ENCODE results near the gene ISG15.

The ISG15 gene

GRCh38 chr1:1041092-1041523 is 27.8 kb downstream of the ISG15 start:
- H3K36me3 ChIP-seq (ENCODE audit: control insufficient read depth, low read depth, low read length): peaks cover 13% of the 10 kb centered on the region
- peaks cover 48% of the 10 kb centered on the region for H3K27me3 ChIP-seq (ENCODE audit: control insufficient read depth, insufficient read depth, low read length)
- peak overlapping the region; percentile 21 for H3K4me3 ChIP-seq (ENCODE audit: low read length)
- H3K4me1 ChIP-seq (ENCODE audit: control insufficient read depth, low read depth, low read length): no peaks in the 10 kb centered on the region
- H3K27ac ChIP-seq (ENCODE audit: low read length): no peak overlapping the region
- H3K9me3 ChIP-seq (ENCODE audit: control insufficient read depth, low read depth, low read length): no peaks in the 10 kb centered on the region
- no peak overlapping the region for H3K9ac ChIP-seq (ENCODE audit: low read length)

DNA sequence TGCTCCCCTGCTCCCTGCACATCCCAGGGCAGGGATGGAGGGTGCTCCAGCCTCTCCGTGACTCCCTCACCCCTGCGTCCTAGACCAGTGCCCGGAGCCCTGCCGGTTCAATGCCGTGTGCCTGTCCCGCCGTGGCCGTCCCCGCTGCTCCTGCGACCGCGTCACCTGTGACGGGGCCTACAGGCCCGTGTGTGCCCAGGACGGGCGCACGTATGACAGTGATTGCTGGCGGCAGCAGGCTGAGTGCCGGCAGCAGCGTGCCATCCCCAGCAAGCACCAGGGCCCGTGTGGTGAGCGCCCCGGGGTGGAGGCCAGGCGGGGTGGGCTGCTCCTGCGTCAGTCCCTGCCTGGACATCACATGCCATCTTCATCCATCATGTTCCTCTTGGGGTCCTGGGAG is 28.6 kb downstream of the ISG15 start:
- Histone ChIP-seq H3K27me3 (ENCODE audit: control insufficient read depth, insufficient read depth, low read length) (peaks cover 41% of the 10 kb centered on the region), H3K9ac (ENCODE audit: low read length) (no peak overlapping the region), H3K36me3 (ENCODE audit: control insufficient read depth, low read depth, low read length) (peaks cover 16% of the 10 kb centered on the region), H3K4me3 (ENCODE audit: low read length) (no peak overlapping the region), H3K9me3 (ENCODE audit: control insufficient read depth, low read depth, low read length) (no peaks in the 10 kb centered on the region), H3K4me1 (ENCODE audit: control insufficient read depth, low read depth, low read length) (no peaks in the 10 kb centered on the region), H3K27ac (ENCODE audit: low read length) (no peak overlapping the region)

DNA sequence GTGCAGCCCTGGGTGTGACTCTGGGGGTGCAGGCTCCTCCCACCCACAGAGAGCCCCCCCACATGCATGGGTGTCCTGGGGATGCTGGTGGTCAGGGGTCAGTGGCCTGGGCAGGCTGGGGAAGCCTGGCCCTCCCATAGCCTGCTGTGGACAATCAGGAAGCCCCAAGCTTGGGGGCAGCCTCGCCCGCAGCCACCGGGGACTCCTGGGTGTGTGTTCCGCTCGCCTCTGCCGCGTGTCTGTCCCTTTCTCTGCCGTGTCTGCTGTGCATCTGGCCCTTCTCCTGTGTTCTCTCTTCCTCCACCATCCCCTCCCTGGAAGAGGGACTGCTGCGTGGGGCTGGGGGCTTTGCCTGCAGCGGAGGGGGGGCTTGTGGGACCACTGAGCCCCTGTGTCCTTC is 29.5 kb downstream of the ISG15 start:
- peaks cover 22% of the 10 kb centered on the region for H3K36me3 ChIP-seq (ENCODE audit: control insufficient read depth, low read depth, low read length)
- H3K9ac ChIP-seq (ENCODE audit: low read length): no peak overlapping the region
- H3K4me1 ChIP-seq (ENCODE audit: control insufficient read depth, low read depth, low read length): no peaks in the 10 kb centered on the region
- H3K4me3 ChIP-seq (ENCODE audit: low read length): no peak overlapping the region
- H3K27me3 ChIP-seq (ENCODE audit: control insufficient read depth, insufficient read depth, low read length): peaks cover 31% of the 10 kb centered on the region
- no peak overlapping the region for H3K27ac ChIP-seq (ENCODE audit: low read length)
- H3K9me3 ChIP-seq (ENCODE audit: control insufficient read depth, low read depth, low read length): no peaks in the 10 kb centered on the region

- no peak overlapping the region for H3K27ac ChIP-seq (ENCODE audit: low read length)
- no peak overlapping the region for H3K9ac ChIP-seq (ENCODE audit: low read length)
- H3K9me3 ChIP-seq (ENCODE audit: control insufficient read depth, low read depth, low read length): no peaks in the 10 kb centered on the region
- peaks cover 23% of the 10 kb centered on the region for H3K36me3 ChIP-seq (ENCODE audit: control insufficient read depth, low read depth, low read length)
- H3K4me1 ChIP-seq (ENCODE audit: control insufficient read depth, low read depth, low read length): no peaks in the 10 kb centered on the region
- H3K27me3 ChIP-seq (ENCODE audit: control insufficient read depth, insufficient read depth, low read length): peaks cover 25% of the 10 kb centered on the region
- no peak overlapping the region for H3K4me3 ChIP-seq (ENCODE audit: low read length)
These were observed 30.1 kb downstream of the ISG15 start for GRCh38 chr1:1043411-1043810.

GRCh38 chr1:1043921-1044320 is 30.6 kb downstream of the ISG15 start:
- Histone ChIP-seq H3K4me3 (ENCODE audit: low read length) (no peak overlapping the region), H3K9me3 (ENCODE audit: control insufficient read depth, low read depth, low read length) (no peaks in the 10 kb centered on the region), H3K27ac (ENCODE audit: low read length) (no peak overlapping the region), H3K4me1 (ENCODE audit: control insufficient read depth, low read depth, low read length) (no peaks in the 10 kb centered on the region), H3K9ac (ENCODE audit: low read length) (no peak overlapping the region), H3K36me3 (ENCODE audit: control insufficient read depth, low read depth, low read length) (peaks cover 23% of the 10 kb centered on the region), H3K27me3 (ENCODE audit: control insufficient read depth, insufficient read depth, low read length) (peaks cover 20% of the 10 kb centered on the region)

DNA sequence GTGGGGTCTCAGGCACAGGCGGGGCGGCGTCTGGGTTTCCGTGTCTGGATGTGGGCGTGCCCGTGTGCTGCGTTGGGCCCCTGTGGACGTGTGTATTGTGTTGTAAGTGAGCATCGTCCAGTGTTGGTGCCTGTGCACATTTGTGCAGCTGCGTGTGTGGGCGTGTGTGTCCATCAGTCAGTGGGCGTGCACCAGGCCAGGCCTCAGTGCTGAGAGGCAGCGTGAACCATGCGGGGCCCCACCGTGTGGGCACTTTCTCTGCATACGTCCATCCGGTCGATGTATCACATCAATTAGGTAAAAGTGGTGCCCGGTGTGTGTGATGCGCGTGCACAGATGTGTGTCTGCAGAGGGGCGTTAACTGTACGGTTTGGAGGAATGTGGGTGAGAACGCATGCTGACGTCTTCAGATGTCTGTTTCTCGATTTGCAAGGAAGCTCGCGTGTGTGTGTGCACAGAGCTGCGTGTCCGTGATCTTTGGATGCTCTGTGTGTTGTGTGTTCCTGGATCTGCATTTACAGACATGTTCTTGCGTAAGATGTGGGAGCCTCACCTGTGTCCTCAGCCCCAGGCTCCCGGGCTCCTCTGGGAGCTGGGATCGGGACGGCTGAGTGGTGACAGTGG is 31.3 kb downstream of the ISG15 start:
- Histone ChIP-seq H3K4me3 (ENCODE audit: low read length) (no peak overlapping the region), H3K27ac (ENCODE audit: low read length) (no peak overlapping the region), H3K9ac (ENCODE audit: low read length) (no peak overlapping the region), H3K9me3 (ENCODE audit: control insufficient read depth, low read depth, low read length) (no peaks in the 10 kb centered on the region), H3K36me3 (ENCODE audit: control insufficient read depth, low read depth, low read length) (peaks cover 23% of the 10 kb centered on the region), H3K4me1 (ENCODE audit: control insufficient read depth, low read depth, low read length) (no peaks in the 10 kb centered on the region), H3K27me3 (ENCODE audit: control insufficient read depth, insufficient read depth, low read length) (peaks cover 14% of the 10 kb centered on the region)

DNA sequence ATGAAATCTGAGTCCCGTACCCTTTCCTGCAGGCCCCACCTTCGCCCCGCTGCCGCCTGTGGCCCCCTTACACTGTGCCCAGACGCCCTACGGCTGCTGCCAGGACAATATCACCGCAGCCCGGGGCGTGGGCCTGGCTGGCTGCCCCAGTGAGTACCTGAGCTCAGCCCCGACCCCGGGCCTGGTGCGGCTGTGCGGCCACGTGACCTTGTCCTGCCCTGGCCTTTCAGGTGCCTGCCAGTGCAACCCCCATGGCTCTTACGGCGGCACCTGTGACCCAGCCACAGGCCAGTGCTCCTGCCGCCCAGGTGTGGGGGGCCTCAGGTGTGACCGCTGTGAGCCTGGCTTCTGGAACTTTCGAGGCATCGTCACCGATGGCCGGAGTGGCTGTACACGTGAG is 31.8 kb downstream of the ISG15 start:
- Histone ChIP-seq H3K36me3 (ENCODE audit: control insufficient read depth, low read depth, low read length) (peaks cover 23% of the 10 kb centered on the region), H3K4me1 (ENCODE audit: control insufficient read depth, low read depth, low read length) (no peaks in the 10 kb centered on the region), H3K9me3 (ENCODE audit: control insufficient read depth, low read depth, low read length) (no peaks in the 10 kb centered on the region), H3K9ac (ENCODE audit: low read length) (no peak overlapping the region), H3K4me3 (ENCODE audit: low read length) (no peak overlapping the region), H3K27ac (ENCODE audit: low read length) (no peak overlapping the region), H3K27me3 (ENCODE audit: control insufficient read depth, insufficient read depth, low read length) (peaks cover 8% of the 10 kb centered on the region)

DNA sequence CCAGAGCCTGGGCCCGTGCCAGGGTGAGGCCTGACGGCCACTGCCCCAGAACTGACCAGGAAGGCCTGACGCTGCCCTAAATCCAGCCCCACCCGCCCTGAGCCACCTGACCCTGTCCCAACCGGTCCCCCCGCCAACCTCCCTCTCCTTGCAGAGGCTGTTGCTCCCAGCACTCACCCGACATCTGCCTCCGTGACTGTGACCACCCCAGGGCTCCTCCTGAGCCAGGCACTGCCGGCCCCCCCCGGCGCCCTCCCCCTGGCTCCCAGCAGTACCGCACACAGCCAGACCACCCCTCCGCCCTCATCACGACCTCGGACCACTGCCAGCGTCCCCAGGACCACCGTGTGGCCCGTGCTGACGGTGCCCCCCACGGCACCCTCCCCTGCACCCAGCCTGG is 32.9 kb downstream of the ISG15 start:
- no peak overlapping the region for H3K27ac ChIP-seq (ENCODE audit: low read length)
- H3K36me3 ChIP-seq (ENCODE audit: control insufficient read depth, low read depth, low read length): peaks cover 23% of the 10 kb centered on the region
- no peaks in the 10 kb centered on the region for H3K4me1 ChIP-seq (ENCODE audit: control insufficient read depth, low read depth, low read length)
- no peaks in the 10 kb centered on the region for H3K9me3 ChIP-seq (ENCODE audit: control insufficient read depth, low read depth, low read length)
- peaks cover 3% of the 10 kb centered on the region for H3K27me3 ChIP-seq (ENCODE audit: control insufficient read depth, insufficient read depth, low read length)
- no peak overlapping the region for H3K4me3 ChIP-seq (ENCODE audit: low read length)
- H3K9ac ChIP-seq (ENCODE audit: low read length): no peak overlapping the region

DNA sequence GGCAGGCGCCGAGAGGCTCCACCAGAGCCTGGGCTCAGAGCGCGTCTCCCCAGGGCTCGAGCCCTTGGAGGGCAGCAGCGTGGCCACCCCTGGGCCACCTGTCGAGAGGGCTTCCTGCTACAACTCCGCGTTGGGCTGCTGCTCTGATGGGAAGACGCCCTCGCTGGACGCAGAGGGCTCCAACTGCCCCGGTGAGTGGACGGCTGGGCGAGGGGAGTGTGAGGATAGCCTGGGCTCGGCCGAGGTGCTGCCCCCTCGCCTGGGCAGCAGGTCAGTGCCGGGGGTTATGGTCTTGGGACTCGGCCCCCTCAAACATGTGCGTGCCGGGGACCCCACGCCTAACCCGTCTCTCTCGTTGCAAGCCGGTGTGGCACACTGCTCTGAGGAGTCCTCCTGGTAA is 33.5 kb downstream of the ISG15 start:
- H3K9me3 ChIP-seq (ENCODE audit: control insufficient read depth, low read depth, low read length): no peaks in the 10 kb centered on the region
- peaks cover 23% of the 10 kb centered on the region for H3K36me3 ChIP-seq (ENCODE audit: control insufficient read depth, low read depth, low read length)
- H3K4me1 ChIP-seq (ENCODE audit: control insufficient read depth, low read depth, low read length): no peaks in the 10 kb centered on the region
- H3K27ac ChIP-seq (ENCODE audit: low read length): no peak overlapping the region
- H3K4me3 ChIP-seq (ENCODE audit: low read length): no peak overlapping the region
- H3K27me3 ChIP-seq (ENCODE audit: control insufficient read depth, insufficient read depth, low read length): peaks cover 2% of the 10 kb centered on the region
- H3K9ac ChIP-seq (ENCODE audit: low read length): no peak overlapping the region

DNA sequence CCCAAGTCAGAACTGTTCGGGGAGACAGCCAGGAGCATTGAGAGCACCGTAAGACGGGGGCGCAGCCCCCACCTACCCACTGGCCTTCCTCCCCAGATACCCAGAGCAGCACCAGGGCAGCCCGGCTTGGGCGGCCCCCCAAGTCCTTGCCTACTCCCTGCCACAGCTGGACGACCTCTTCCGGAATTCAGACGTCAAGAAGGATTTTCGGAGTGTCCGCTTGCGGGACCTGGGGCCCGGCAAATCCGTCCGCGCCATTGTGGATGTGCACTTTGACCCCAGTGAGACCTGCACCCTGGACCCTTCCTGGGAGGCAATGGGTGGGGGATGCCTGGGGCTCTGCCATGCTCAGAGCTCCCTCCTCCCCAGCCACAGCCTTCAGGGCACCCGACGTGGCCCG is 34.1 kb downstream of the ISG15 start:
- no peaks in the 10 kb centered on the region for H3K27me3 ChIP-seq (ENCODE audit: control insufficient read depth, insufficient read depth, low read length)
- H3K4me3 ChIP-seq (ENCODE audit: low read length): no peak overlapping the region
- no peak overlapping the region for H3K9ac ChIP-seq (ENCODE audit: low read length)
- no peak overlapping the region for H3K27ac ChIP-seq (ENCODE audit: low read length)
- no peaks in the 10 kb centered on the region for H3K9me3 ChIP-seq (ENCODE audit: control insufficient read depth, low read depth, low read length)
- H3K36me3 ChIP-seq (ENCODE audit: control insufficient read depth, low read depth, low read length): peaks cover 27% of the 10 kb centered on the region
- no peaks in the 10 kb centered on the region for H3K4me1 ChIP-seq (ENCODE audit: control insufficient read depth, low read depth, low read length)

DNA sequence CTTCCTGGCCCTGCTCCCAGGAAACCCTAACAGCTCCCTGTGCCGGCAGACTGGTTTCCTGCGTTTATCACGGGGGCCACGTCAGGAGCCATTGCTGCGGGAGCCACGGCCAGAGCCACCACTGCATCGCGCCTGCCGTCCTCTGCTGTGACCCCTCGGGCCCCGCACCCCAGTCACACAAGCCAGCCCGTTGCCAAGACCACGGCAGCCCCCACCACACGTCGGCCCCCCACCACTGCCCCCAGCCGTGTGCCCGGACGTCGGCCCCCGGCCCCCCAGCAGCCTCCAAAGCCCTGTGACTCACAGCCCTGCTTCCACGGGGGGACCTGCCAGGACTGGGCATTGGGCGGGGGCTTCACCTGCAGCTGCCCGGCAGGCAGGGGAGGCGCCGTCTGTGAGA is 34.7 kb downstream of the ISG15 start:
- Histone ChIP-seq H3K27ac (ENCODE audit: low read length) (no peak overlapping the region), H3K27me3 (ENCODE audit: control insufficient read depth, insufficient read depth, low read length) (no peaks in the 10 kb centered on the region), H3K36me3 (ENCODE audit: control insufficient read depth, low read depth, low read length) (peaks cover 33% of the 10 kb centered on the region), H3K4me1 (ENCODE audit: control insufficient read depth, low read depth, low read length) (no peaks in the 10 kb centered on the region), H3K9ac (ENCODE audit: low read length) (no peak overlapping the region), H3K9me3 (ENCODE audit: control insufficient read depth, low read depth, low read length) (no peaks in the 10 kb centered on the region), H3K4me3 (ENCODE audit: low read length) (no peak overlapping the region)

DNA sequence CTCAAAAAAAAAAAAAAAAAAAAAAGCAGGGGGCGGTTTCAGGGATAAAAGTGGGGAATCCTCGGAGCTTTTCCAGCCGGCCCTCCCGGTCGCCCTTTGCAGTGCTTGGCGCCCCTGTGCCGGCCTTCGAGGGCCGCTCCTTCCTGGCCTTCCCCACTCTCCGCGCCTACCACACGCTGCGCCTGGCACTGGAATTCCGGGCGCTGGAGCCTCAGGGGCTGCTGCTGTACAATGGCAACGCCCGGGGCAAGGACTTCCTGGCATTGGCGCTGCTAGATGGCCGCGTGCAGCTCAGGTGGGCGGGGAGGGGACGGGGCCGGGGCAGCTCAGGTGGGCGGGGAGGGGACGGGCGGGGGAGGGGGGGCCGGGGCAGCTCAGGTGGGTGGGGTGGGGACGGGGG is 35.5 kb downstream of the ISG15 start:
- Histone ChIP-seq H3K4me3 (ENCODE audit: low read length) (no peak overlapping the region), H3K36me3 (ENCODE audit: control insufficient read depth, low read depth, low read length) (peaks cover 38% of the 10 kb centered on the region), H3K27ac (ENCODE audit: low read length) (no peak overlapping the region), H3K4me1 (ENCODE audit: control insufficient read depth, low read depth, low read length) (no peaks in the 10 kb centered on the region), H3K9ac (ENCODE audit: low read length) (no peak overlapping the region), H3K9me3 (ENCODE audit: control insufficient read depth, low read depth, low read length) (no peaks in the 10 kb centered on the region), H3K27me3 (ENCODE audit: control insufficient read depth, insufficient read depth, low read length) (no peaks in the 10 kb centered on the region)
